Epidermal melanocyte (primary cell): ENCODE data around the gene ATG2A.

Experiments
- DNase-seq: peaks from one replicate; pipeline ENCODE4 v3.0.0; 2011; ENCODE audit warnings: low spot score; ENCODE audit not compliant: insufficient read length

The ATG2A gene

GRCh38 chr11:64902102-64902900 is 14.7 kb downstream of the ATG2A start:
- no peak for DNase-seq

GRCh38 chr11:64900774-64901173 is 16.2 kb downstream of the ATG2A start:
- no peak for DNase-seq

GRCh38 chr11:64900263-64900678 is 16.7 kb downstream of the ATG2A start:
- DNase-seq = no peak

- no peak for DNase-seq
Measured at GRCh38 chr11:64898541-64898940, 18.5 kb downstream of the ATG2A start.

GRCh38 chr11:64898076-64898445 is 18.9 kb downstream of the ATG2A start:
- no peak for DNase-seq

GRCh38 chr11:64897381-64898075 is 19.5 kb downstream of the ATG2A start:
- DNase-seq = no peak

- DNase-seq = no peak
Measured at GRCh38 chr11:64896448-64897022, 20.5 kb downstream of the ATG2A start.

GRCh38 chr11:64894812-64895452 is 22.1 kb downstream of the ATG2A start:
- no peak for DNase-seq

GRCh38 chr11:64894070-64894811 is 22.8 kb downstream of the ATG2A start:
- DNase-seq = peak; percentile 89

- no peak for DNase-seq
Measured at GRCh38 chr11:64893194-64894069, 23.6 kb downstream of the ATG2A start.

- no peak for DNase-seq
Measured at GRCh38 chr11:64892838-64893193, 24.2 kb downstream of the ATG2A start.

- DNase-seq = no peak
Measured at GRCh38 chr11:64892411-64892831, 24.6 kb downstream of the ATG2A start.

- DNase-seq = no peak
Measured at GRCh38 chr11:64891880-64892279, 25.1 kb downstream of the ATG2A start.

GRCh38 chr11:64891215-64891848 is 25.7 kb downstream of the ATG2A start:
- DNase-seq = no peak

GRCh38 chr11:64890522-64890939 is 26.5 kb downstream of the ATG2A start:
- DNase-seq = no peak

- no peak for DNase-seq
Measured at GRCh38 chr11:64888729-64889511, 28.1 kb downstream of the ATG2A start.

- no peak for DNase-seq
Measured at GRCh38 chr11:64888406-64888728, 28.6 kb downstream of the ATG2A start.

GRCh38 chr11:64887757-64888405 is 29.1 kb downstream of the ATG2A start:
- peak; percentile 79 for DNase-seq
